ENCODE measurements around the gene PSME4.
"Not testable (repeated sequence)": the region's sequence is repeated elsewhere in the genome, so short reads cannot be mapped to it uniquely, and the experiment has no call there.

DNA sequence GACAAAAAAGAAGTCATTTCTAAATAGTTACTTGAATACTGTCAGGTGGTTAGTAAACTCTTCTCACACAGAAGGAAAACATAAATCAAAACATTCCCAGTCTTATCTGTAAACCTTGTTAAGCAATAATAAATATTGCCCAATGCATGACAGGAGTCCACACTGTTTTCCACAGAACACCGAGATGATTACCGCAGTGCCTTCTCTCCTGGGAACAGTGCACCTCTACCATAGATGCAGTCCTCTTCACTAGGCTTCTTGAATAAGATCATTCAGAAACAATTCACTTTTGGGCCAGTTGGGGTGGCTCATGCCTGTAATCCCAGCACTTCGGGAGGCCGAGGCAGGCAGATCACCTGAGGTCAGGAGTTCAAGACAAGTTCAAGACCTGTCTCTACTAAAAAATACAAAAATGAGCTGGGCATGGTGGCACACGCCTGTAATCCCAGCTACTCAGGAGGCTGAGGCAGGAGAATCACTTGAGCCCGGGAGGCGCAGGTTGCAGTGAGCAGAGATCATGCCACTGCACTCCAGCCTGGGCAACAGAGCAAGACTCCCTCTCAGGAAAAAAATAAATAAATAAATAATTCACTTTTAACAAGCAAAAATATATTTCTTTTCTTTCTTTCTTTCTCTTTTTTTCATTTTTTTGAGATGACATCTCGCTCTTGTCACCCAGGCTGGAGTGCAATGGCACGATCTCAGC lies 119.6 kb downstream of the PSME4 start:
- not testable (repeated sequence) for TF ChIP-seq CTCF, POLR2A (IDR thresholded peaks at IDR 0.05)
